Measurements from ENCODE around the gene UBASH3A.

Gene UBASH3A

GRCh38 chr21:42439284-42440186, 35.8 kb downstream of the UBASH3A start:
- in situ Hi-C loops (cut with HindIII; ENCODE audit: low sequenced_read_pairs): no loop called here
- no peak for TF ChIP-seq CTCF (IDR thresholded peaks at IDR 0.05; ENCODE audit: low read depth, low read length, missing control alignments)
- no peak for DNase-seq (ENCODE audit: low read depth)

DNA sequence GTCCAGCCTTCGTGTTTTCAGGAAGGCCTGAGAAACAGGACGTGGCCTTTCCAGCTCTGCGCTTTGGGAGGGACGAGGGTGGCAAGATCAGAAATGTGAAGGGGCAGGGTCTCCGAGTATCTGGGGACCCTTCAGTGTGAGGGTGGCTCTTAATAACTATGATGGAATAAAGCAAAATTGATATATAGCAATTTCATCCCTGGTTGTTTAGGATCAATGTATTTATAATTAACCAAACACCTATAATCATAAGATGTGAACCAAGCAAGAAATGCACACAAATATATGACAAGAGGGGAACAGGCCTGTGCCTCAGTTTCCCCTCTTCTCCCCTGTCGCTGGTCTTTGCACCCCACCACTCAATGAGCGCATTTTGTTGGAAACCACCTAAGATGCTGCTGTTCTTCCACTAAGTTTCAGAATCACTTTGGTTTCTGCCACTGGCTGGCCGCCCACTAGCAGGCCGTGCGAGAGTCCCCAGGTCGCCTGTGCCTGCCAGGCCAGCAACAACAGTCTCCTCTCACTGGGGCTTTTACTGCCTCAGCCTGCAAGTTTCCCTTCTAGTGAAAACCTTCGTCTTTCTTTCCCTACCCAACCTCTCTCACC, 36.6 kb downstream of the UBASH3A start:
- no peak for TF ChIP-seq CTCF (IDR thresholded peaks at IDR 0.05; ENCODE audit: low read depth, low read length, missing control alignments)
- no peak for DNase-seq (ENCODE audit: low read depth)
- no peak overlapping the region for H3K4me3 ChIP-seq (ENCODE audit: low read depth, low read length)
- in situ Hi-C loops (cut with HindIII; ENCODE audit: low sequenced_read_pairs): no loop called here

More at GRCh38 chr21:42439284-42440186, 35.8 kb downstream of the UBASH3A start:
- H3K4me3 ChIP-seq (ENCODE audit: low read depth, low read length): no peak overlapping the region

GRCh38 chr21:42441963-42442362, 38.3 kb downstream of the UBASH3A start:
- no peak overlapping the region for H3K4me3 ChIP-seq (ENCODE audit: low read depth, low read length)
- no peak for TF ChIP-seq CTCF (IDR thresholded peaks at IDR 0.05; ENCODE audit: low read depth, low read length, missing control alignments)
- no peak for DNase-seq (ENCODE audit: low read depth)
- in situ Hi-C loops (cut with HindIII; ENCODE audit: low sequenced_read_pairs): no loop called here

GRCh38 chr21:42443181-42443785, 39.6 kb downstream of the UBASH3A start:
- TF ChIP-seq CTCF (IDR thresholded peaks at IDR 0.05; ENCODE audit: low read depth, low read length, missing control alignments): no peak
- DNase-seq (ENCODE audit: low read depth): no peak
- no peak overlapping the region for H3K4me3 ChIP-seq (ENCODE audit: low read depth, low read length)
- in situ Hi-C loops (cut with HindIII; ENCODE audit: low sequenced_read_pairs): no loop called here

DNA sequence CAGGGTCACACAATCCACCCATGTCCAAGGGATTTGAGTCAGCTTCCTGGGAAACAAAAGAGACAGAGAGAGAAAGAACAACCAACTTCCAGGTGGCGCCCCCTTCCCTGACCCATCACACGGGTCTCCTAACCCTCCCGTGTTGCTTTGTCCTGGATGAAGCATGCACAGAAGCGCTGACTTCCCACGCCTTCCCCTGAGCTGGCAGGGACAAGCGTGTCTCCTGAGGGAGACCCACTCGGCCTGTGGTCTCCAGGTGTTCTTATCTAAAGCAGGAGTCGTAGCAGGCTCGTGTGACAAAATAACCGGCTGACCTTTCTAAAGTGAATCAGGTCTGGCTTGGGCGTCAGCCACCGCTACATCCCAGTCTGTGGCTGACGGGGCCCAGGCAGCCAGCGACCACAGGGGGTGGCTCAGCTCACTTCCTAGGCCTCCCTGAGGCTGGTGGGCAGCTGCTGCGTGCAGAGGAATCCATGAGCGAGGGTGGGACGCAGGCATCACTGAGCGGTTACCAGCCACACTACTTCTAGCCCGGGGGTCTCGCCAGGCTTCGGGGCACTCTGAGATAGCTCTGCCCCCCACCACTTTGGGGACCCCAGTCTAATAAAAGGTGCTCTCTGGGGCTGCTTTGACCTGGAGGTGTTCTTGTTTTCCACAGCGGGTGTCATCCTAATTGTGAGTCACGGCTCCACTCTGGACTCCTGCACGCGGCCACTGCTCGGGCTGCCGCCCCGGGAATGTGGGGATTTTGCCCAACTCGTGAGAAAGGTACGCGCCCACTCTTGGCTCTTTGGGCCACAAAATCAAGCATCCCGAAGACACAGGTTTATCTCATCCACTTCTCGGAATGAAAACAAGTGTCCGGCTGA, 40.4 kb downstream of the UBASH3A start:
- TF ChIP-seq CTCF (IDR thresholded peaks at IDR 0.05; ENCODE audit: low read depth, low read length, missing control alignments): no peak
- H3K4me3 ChIP-seq (ENCODE audit: low read depth, low read length): no peak overlapping the region
- in situ Hi-C loops (cut with HindIII; ENCODE audit: low sequenced_read_pairs): no loop called here
- DNase-seq (ENCODE audit: low read depth): no peak

DNA sequence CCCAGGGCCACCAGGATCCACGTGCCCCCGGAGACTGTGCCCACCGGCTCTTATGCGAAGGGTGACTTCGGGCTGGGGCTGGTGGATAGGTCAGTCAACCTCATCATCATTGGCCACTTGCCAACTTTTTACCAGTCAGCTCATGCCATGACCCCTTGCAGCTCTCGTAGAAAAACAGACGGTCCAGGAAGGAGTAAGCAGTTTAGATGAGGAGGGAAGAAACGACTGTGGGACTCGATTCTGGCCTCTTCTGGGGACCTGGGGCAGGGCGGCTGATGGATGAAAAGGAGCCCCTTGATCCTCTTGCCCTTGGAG, 41.0 kb downstream of the UBASH3A start:
- no peak for TF ChIP-seq CTCF (IDR thresholded peaks at IDR 0.05; ENCODE audit: low read depth, low read length, missing control alignments)
- no peak for DNase-seq (ENCODE audit: low read depth)
- no peak overlapping the region for H3K4me3 ChIP-seq (ENCODE audit: low read depth, low read length)
- in situ Hi-C loops (cut with HindIII; ENCODE audit: low sequenced_read_pairs): no loop called here
